Left lobe of liver (tissue), 2 donors: ENCODE data around the gene HMCN2. TPM values are rescaled to one million over a fixed set of nuclear protein-coding genes. Genes with fewer than 3 reads are reported as not detected.
"Not testable (repeated sequence)": the region's sequence is repeated elsewhere in the genome, so short reads cannot be mapped to it uniquely, and the experiment has no call there.

Experiments used
- ATAC-seq: fragments of 200-7000 bp; cut with Tn5 transposase; one replicate; pipeline ENCODE4 v1.9.1; 2020; ENCODE audit warnings: mild to moderate bottlenecking, moderate library complexity
- DNase-seq: peaks from one replicate; pipeline ENCODE4 v3.0.0-alpha.2; 2020; ENCODE audit warnings: low spot score
- total RNA-seq: library from RNA; stranded (reverse); gene quantifications from one replicate; pipeline ENCODE4 v1.2.1, GENCODE V29; 2021
- donor health status: DM: no; HTN: no; CAD: no; lungs with moderate emphysema.
- donor health status: DM: no; HTN: yes; CAD: no.

HMCN2 gene
- total RNA-seq, 1 donor from 2014 or later, result 3.0 TPM

DNA sequence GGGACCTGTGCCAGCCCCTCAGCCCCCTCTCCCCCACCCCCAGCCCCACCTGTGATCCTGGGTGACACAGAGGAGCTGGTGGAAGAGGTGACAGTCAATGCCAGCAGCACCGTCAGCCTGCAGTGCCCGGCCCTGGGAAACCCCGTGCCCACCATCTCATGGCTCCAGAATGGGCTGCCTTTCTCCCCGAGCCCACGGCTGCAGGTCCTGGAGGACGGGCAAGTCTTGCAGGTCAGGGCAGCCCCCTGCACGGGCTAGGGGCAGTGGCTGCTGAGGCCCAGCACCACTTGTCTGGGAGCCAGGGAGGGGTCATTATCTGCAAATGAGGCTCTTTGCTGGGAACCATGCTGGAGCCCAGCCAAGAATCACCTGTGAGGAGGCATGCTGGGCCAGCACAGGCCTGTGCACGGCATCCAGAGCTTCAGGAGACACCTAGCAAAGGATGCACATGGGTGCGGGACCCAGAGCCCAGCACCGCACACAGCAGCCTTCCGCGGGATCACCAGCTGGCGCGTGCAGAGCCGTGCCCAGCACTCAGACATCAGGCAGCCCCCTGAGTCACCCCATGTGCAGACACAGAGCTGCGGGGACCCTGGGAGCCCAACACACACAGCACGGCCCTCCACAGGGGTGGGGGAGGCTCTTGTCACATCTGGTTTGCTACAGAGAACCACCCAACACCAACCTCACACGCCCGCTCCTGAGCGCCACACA lies 117.2 kb downstream of the HMCN2 start:
- ATAC-seq (no peak), DNase-seq (no peak)

DNA sequence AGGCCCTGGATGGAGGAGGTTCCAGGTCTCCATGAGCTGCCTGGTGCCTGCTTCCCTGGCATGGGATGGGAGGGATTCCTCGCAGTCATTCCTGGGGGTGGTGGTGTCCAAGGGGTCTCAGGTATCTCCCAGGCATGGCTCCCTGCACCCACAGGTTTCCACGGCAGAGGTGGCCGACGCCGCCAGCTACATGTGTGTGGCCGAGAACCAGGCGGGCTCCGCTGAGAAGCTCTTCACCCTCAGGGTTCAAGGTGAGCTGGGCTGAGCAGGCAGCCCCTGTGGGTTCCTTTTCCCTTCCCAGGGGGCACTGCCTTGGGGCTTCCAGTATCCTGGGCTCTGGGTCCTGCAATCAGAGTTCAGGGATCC lies 117.8 kb downstream of the HMCN2 start:
- DNase-seq (no peak), ATAC-seq (no peak)

DNA sequence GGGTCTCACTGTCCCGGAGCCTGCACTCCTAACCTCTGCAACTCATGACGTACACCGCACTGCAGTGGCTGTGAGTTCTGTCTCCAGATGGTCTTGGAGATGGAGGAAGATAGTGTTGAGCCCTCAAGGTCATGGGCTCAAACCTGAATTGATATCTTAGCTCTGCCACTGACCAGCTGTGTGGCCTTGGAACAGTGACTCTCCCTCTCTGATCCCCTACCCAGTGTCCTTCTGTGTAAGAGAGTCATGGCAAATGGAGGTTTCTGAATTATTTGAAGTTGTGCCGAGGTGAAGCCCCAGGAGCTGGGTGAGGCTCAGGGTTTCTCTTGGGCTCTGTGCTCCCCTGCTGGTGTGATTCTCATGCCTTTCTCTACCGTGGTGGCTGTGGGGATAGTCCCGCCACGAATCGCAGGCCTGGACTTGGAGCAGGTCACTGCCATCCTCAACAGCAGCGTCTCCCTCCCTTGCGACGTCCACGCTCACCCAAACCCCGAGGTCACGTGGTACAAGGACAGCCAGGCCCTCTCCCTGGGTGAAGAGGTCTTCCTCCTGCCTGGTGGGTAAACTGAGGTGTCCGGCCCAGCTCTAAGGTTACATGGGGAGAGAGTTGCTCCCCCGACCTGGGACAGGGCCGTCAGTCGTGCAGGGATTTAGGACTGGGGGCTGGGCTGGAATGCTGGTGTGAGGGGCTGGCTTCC lies 118.6 kb downstream of the HMCN2 start:
- ATAC-seq (no peak), DNase-seq (no peak)

DNA sequence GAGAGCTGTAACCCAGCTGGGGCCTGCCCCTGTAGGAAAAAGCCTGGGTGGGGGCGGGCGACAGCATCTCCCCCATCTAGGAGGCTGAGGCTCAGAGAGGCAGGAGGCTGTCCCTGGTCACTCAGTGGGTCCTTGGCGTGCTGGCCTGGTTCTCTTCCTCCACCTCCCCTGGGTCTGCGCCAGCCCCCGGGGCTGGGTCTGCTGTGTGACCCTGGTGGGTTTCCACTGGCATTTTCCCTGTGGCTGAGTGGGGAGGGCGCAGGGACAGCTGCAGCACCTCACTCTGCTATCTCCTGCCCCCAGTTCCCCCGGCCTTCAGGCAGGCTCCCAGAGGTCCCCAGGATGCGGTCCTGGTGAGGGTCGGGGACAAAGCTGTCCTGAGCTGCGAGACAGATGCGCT lies 119.7 kb downstream of the HMCN2 start:
- ATAC-seq (no peak), DNase-seq (no peak)

DNA sequence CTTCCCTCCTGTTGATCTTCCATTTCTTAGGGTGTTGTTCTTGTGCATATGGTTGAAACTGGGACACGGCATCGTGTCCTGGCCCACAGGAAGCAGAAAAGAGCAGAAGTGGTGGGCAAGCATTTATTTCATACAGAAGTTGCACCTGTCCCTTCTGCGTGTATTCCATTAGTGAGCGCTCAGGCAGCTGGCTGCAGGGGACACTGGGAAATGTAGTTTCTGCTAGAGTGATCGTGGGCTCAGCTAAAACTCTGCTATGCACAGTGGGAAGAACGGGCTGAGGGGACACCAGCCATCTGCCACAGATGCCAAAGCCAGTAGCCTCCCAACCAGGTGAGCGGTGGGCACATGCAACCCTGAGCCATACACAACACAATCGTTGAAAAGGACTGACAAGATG lies 121.8 kb downstream of the HMCN2 start:
- ATAC-seq, result no peak

DNA sequence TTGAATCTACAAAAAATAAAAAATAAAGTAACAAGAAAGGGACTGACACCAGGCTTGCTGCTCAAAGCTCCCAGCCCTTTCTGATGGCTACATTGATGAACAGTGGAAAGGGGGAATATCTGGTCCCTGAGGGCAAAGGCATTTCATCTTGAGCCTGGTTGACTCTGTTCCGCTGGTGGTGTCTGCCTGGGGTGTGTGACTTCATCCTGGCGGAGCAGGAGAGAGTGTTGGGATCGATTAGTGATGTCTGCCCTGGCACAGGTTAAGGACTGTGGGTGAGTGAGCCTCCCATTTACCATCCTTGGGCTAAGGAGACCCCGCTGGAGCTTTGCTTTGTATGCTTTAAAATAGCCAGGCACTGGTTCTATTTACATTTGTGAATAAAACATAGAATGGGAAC lies 122.3 kb downstream of the HMCN2 start:
- DNase-seq (no peak), ATAC-seq (no peak)

More for the DNA sequence above, 121.8 kb downstream of the HMCN2 start:
- no peak for DNase-seq

DNA sequence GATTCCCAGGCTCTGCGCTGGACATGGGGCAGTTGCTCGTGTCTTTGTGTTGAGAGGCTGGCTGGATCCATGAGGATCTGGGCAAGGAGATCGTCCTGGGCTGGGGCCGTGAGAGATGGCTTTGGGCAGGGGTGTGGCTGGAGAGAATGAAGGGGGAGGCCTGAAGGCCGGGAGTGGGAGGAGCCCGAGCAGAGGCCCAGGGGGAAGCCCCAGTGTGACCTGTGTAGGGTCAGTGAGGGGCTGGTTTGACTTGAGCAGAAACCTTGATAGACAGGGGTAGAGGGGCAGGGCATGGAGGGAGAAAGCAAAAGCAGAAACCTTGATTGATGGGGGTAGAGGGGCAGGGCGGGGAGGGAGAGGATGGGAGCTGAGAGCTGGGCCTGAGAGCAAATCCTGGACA lies 124.8 kb downstream of the HMCN2 start:
- DNase-seq (no peak), ATAC-seq (no peak)

DNA sequence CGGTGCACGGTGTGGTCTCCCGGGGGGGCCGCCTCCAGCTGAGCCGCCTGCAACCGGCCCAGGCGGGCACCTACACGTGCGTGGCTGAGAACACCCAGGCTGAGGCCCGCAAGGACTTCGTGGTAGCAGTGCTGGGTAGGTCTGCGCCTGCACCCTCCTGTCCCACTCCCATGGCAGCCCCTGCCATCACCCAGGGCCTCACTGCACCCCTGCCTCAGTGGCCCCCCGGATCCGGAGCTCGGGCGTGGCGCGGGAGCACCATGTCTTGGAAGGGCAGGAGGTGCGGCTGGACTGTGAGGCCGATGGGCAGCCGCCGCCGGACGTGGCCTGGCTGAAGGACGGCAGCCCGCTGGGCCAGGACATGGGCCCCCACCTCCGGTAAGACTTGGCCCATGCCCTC lies 125.4 kb downstream of the HMCN2 start:
- ATAC-seq, result no peak
- no peak for DNase-seq

DNA sequence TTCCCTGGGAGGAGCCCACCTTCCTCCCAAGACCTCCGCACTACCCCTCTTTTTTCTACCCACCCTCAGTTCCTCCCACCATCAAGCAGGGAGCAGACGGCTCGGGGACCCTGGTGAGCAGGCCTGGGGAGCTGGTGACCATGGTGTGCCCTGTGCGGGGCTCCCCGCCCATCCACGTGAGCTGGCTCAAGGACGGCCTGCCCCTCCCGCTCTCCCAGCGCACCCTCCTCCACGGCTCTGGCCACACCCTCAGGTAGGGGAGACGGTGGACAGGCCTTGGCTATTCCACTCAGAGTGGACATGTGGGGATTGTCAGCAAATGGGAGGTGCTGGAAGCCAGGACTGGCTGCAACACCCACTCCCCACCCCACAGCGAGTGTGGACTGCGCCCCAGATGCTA lies 126.3 kb downstream of the HMCN2 start:
- no peak for DNase-seq
- no peak for ATAC-seq

DNA sequence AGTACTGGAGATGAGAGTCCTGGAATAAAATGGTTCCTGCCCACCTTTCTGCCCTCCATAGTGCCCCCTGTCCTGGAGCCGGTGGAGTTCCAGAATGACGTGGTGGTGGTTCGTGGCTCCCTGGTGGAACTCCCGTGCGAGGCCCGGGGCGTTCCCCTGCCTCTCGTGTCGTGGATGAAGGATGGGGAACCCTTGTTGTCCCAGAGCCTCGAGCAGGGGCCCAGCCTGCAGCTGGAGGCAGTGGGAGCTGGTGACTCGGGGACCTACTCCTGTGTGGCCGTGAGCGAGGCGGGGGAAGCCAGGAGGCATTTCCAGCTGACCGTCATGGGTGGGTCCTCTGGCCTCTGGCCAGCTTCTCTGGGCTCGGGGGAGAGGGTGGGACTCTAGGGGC lies 128.1 kb downstream of the HMCN2 start:
- no peak for DNase-seq
- no peak for ATAC-seq

DNA sequence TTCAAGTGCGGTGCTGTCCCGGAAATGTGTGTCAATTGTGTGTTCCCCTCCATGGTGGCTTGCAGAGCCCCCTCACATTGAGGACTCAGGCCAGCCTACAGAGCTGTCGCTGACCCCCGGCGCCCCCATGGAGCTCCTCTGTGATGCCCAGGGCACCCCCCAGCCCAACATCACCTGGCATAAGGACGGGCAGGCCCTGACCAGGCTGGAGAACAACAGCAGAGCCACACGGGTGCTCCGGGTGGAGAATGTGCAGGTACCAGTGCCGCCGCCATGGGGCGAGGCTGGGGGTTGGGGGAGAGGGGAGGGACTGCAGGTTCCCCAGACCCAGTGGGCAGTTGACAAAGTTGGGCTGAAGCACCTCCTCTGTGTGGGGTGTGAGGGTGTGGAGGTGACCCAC lies 128.8 kb downstream of the HMCN2 start:
- DNase-seq (no peak), ATAC-seq (no peak)

DNA sequence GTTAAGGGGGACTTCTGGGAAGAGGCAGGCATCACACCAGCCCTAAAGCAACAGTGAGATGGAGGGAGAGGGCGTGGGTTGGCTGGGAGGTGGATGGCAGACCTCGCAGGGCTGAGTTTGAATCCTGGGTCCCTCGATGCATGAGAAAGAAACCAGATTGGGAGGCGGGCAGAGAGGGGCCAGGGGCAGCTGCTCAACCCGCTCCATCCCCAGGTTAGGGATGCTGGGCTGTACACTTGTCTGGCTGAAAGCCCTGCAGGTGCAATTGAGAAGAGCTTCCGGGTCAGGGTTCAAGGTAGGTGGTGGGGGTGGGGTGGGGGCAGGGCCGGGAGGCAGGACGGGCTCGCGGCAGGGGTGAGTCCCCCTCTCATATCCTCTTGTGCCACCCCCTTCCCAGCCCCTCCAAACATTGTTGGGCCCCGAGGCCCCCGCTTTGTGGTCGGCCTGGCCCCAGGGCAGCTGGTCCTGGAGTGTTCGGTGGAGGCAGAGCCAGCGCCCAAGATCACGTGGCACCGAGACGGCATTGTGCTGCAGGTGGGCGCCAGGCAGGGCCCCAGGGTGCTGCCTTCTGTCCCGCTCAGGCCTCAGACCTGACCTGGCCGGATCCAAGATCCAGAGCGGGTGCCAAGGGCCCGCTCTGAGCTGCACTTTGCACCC lies 129.4 kb downstream of the HMCN2 start:
- ATAC-seq (no peak), DNase-seq (no peak)

DNA sequence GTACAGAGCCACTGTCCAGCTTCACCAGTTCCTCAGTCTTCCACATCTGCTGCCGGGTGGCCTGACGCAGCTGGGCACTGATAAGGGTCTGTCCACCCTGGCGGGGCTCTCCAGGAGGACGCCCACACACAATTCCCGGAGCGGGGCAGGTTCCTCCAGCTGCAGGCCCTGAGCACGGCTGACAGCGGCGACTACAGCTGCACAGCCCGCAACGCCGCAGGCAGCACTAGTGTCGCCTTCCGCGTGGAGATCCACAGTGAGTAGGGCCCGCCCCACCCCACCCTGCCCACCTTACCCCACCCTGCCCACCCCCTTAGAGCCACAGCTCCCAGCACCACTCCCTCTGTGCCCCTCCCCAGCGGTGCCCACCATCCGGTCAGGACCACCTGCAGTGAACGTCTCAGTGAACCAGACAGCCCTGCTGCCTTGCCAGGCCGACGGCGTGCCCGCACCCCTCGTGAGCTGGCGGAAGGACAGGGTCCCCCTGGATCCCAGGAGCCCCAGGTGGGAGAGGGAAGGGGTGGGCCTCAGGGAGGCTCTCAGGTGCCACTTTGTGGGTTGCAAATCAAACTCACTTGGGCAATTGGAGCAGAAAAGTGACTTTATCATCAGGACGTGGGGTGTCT lies 130.4 kb downstream of the HMCN2 start:
- DNase-seq (no peak), ATAC-seq (no peak)

DNA sequence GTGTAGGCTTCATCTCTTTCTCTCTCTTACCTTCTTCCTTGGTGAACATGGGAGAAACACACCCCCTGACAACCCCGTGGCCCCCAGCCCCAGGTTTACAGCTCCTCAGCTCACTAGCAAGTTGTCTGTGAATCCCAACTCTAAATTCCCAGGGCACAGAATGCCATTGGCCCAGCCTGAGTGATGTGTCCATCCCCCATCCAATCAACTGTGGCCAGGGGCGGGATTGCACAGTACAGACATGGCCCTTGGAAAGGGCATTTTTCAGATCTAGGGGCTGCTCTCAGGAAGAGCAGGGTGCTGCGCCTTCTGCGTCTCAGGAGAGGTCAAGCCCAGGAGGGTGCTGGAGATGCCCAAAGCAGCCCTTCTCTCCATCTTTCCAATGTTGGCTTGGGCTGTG lies 131.0 kb downstream of the HMCN2 start:
- DNase-seq, result no peak
- ATAC-seq, result no peak

DNA sequence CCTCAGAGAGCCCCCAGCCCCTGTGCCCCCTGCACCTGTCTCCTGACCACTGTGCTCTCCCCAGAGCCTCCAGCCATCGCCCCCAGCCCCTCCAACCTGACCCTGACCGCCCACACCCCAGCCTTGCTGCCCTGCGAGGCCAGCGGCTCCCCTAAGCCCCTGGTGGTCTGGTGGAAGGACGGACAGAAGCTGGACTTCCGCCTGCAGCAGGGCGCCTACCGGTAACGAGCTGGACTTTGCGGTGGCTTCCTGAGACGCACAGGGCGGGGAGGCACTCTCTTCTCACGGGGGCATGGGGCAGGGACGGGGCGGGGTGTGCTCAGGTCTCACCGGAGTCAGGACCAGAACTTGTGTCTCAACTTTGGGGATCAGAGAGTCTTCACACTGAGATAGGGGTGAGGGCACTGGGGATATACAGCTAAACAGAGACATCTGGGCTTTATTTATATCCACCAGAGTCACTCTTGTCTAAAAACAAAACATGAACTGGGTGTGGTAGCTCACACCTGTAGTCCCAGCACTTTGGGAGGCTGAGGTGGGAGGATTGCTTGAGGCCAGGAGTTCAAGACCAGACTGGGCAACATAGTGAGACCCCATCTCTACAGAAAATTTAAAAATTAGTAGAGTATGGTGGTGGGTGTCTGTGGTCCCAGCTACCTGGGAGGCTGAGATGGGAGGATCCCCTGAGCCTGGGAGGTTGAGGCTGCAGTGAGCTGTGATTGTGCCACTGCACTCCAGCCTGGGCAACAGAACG lies 133.1 kb downstream of the HMCN2 start:
- no peak for DNase-seq
- no peak for ATAC-seq

DNA sequence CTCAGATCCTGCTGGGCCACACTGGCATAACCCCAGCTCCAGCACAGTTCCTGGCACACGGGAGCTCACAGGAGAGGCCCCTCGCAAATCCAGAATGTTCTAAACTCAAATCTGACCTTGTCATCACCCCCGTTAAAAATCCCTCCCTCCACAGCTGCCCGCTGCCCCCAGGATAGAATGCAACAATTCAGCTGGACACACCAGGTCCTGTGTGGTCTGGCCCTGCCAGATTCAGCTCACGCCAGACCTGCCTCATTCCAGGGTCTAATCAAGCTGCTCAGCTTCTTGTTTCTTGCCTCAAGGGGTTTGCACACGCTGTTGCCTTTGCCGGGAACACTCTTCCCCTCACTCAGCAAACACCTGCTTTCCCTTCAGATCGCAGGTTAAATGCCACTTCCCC lies 134.2 kb downstream of the HMCN2 start:
- DNase-seq (no peak), ATAC-seq (no peak)

DNA sequence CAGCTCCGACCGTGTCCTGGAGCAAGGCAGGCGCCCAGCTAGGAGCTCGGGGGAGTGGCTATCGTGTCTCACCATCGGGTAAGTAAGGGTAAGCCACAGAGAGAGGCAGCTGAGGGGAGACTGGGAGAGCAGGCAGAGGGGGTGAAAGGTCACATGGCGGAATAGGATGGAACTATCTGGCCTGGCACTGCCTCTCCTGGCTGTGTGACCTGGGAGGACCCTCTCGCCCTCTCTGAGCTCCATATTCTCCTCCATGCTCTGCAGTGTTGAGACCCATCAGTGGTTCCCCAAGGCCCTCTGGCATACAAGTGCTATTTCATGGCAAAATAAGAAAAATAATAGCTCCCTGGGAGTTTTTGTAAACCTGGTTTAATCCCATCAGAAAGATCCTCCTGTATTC lies 135.3 kb downstream of the HMCN2 start:
- no peak for ATAC-seq

DNA sequence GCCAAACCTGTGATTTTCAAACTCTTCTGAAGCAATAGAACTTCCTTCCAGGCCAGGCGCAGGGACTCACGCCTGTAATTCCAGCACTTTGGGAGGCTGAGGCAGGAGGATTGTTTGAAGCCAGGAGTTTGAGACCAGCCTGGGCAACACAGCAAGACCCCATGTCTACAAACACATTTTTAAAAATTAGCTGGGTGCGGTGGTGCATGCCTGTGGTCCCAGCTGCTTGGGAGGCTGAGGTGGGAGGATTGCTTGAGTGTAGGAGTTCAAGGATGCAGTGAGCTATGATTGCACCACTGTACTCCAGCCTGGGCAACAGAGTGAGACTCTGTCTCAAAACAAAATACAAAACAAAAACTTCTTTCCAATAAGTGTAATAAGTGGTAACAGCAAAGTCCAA lies 136.2 kb downstream of the HMCN2 start:
- DNase-seq, ATAC-seq: not testable (repeated sequence)

More for the DNA sequence above, 135.3 kb downstream of the HMCN2 start:
- DNase-seq, result no peak

DNA sequence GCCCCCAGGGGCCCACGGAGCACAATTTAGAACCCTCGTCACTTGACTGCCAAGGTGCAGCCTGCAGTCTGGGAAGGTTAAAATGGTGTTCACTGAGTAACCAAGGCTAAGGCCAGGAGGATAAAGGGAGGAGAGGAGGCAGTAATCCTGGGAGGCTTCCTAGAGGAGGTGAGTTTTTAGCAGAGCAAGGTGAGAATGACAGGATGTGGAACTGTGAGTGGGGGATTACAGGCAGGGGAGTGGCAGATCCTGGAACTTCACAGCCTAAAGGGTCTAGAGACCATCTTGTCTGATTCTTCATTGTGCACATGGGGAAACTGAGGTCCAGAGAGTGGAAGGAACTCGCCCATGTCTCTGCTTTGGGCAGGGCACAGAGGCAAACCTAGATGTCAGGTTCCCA lies 136.7 kb downstream of the HMCN2 start:
- ATAC-seq, result no peak
- DNase-seq, result no peak

DNA sequence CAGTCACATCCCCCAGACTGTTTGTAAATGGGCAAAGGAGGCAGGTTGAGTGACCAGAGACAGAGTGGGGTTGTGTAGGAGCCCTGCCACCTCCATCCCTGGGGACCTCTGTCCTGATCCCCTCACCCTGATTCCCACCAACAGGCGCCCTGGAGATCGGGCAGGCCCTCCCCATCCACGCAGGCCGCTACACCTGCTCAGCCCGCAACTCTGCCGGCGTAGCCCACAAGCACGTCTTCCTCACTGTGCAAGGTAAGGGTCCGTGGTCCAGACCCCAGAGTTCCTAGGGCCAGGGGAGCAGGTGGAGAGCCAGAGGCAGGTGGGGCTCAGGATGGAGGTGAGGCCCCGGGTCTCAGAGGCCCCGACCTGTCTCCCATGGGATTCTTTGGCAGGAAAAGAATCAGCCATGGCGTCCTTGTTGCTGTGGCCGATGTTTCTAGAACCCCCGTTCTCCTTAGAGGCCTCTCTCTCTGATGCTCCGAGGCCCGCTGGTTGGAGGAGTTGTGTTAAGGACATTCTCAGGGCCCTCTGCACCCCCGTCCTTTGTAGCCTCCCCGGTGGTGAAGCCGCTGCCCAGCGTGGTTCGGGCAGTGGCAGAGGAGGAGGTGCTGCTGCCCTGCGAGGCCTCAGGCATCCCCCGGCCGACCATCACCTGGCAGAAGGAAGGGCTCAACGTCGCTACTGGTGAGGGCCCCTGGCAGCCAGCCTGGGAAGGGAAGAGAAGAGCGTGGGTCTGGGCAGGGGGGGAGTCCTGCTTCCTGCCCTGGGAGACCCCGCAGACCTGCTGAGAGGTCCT lies 137.3 kb downstream of the HMCN2 start:
- DNase-seq (no peak), ATAC-seq (no peak)
